CD4-positive, alpha-beta T cell (primary cell): ENCODE data around the gene ALKBH6. TPM values are rescaled to one million over a fixed set of nuclear protein-coding genes. Genes with fewer than 3 reads are reported as not detected.

Experiments used
- ATAC-seq: fragments of 200-7000 bp; cut with Tn5 transposase; one replicate; pipeline ENCODE4 v1.10.0; 2022; ENCODE audit warnings: mild to moderate bottlenecking; ENCODE audit not compliant: poor library complexity
- CTCF ChIA-PET: fragments of 350-600 bp; sonication (Branson Sonifier 250); formaldehyde crosslinking; loops from one replicate; lab custom pipeline; 2021; ENCODE audit warnings: antibody characterized with exemption, inconsistent platforms; lab: Charles Lee
- POLR2A ChIA-PET: fragments of 350-600 bp; sonication (Branson Sonifier 250); formaldehyde crosslinking; loops from one replicate; lab custom pipeline; 2021; ENCODE audit warnings: antibody characterized with exemption, inconsistent platforms; lab: Charles Lee
- DNase-seq, 14 experiments: peaks; one replicate each; pipeline ENCODE4 v3.0.0-alpha.2; 2013 to 2020; ENCODE audit warnings: mixed read lengths in 2 of 14
- H3K27ac ChIP-seq, 2 donors: one replicate each; pipeline versions ENCODE4 v1.5.1 to v1.7.0; 2013; ENCODE audit warnings: low read length in 2 of 2, low read depth in 1 of 2, mild to moderate bottlenecking in 1 of 2
- H3K27me3 ChIP-seq, 2 experiments: 1 replicate in 1 of 2; 2 replicates in 1 of 2; pipeline versions ENCODE4 v1.6.1 to v1.7.0; 2013; ENCODE audit warnings: low read length in 2 of 2, control low read depth in 1 of 2, mild to moderate bottlenecking in 1 of 2, moderate library complexity in 1 of 2; ENCODE audit not compliant: insufficient read depth in 2 of 2, control insufficient read depth in 1 of 2
- H3K36me3 ChIP-seq: one replicate; pipeline ENCODE4 v1.6.1; 2013; ENCODE audit warnings: low read length, control low read depth; ENCODE audit not compliant: insufficient read depth
- H3K4me1 ChIP-seq: one replicate; pipeline ENCODE4 v1.6.1; 2013; ENCODE audit warnings: low read length, control low read depth; ENCODE audit not compliant: insufficient read depth
- H3K4me3 ChIP-seq: one replicate; pipeline ENCODE4 v1.5.1; 2013; ENCODE audit warnings: mild to moderate bottlenecking, low read length, moderate library complexity
- H3K9me3 ChIP-seq, 2 experiments: 1 replicate in 1 of 2; 2 replicates in 1 of 2; pipeline versions ENCODE4 v1.6.1 to v1.7.0; 2013; ENCODE audit warnings: low read length in 2 of 2, mild to moderate bottlenecking in 2 of 2, control low read depth in 1 of 2, moderate library complexity in 1 of 2; ENCODE audit not compliant: control insufficient read depth in 1 of 2, insufficient read depth in 1 of 2
- H3K27ac Mint-ChIP-seq: one replicate; pipeline ENCODE4 v1.8.0; 2020; ENCODE audit warnings: mixed read lengths
- H3K27me3 Mint-ChIP-seq: one replicate; pipeline ENCODE4 v1.8.0; 2021; ENCODE audit warnings: mixed read lengths
- H3K36me3 Mint-ChIP-seq: one replicate; pipeline ENCODE4 v1.8.0; 2021; ENCODE audit warnings: low read depth, mixed read lengths
- H3K4me1 Mint-ChIP-seq: one replicate; pipeline ENCODE4 v1.8.0; 2021; ENCODE audit warnings: low read depth, mixed read lengths
- H3K4me3 Mint-ChIP-seq: one replicate; pipeline ENCODE4 v1.8.0; 2020; ENCODE audit warnings: mild to moderate bottlenecking, mixed read lengths
- H3K9me3 Mint-ChIP-seq: one replicate; pipeline ENCODE4 v1.8.0; 2020; ENCODE audit warnings: mixed read lengths
- CTCF ChIP-seq: fragments of 200-600 bp; IDR thresholded peaks from one replicate; pipeline ENCODE4 v1.8.0; 2022; ENCODE audit warnings: antibody characterized with exemption, mild to moderate bottlenecking
- intact Hi-C, 2 experiments: fragments of 100-400 bp; cut with DNase I in 1 of 2; cut with micrococcal nuclease in 1 of 2; formaldehyde crosslinking; loops; one replicate each; pipeline versions ENCODE4 v1.15.1 to v1.9.0; 2023 to 2025; cut with DNase I, micrococcal nuclease
- total RNA-seq, 174 experiments: library from RNA in 2 of 174; stranded (reverse) in 2 of 174; gene quantifications; one replicate each; pipeline ENCODE4 v1.2.3 and lab custom pipeline; 2021 to 2026

Gene ALKBH6
- total RNA-seq, 2 experiments from 2014 or later: 38.1 to 41.8 TPM

- no peak for TF ChIP-seq CTCF
- no peak overlapping the region for H3K4me3 ChIP-seq
- POLR2A ChIA-PET: interaction anchor here (1.0 kb wide), 1 partner anchor 23 kb away, joined by 3 read pairs; the partner anchor contains the start of gene ALKBH6
- ATAC-seq (no peak), DNase-seq (no peak)
- intact Hi-C loops: no loop called here
- no peaks in the 10 kb centered on the region for H3K36me3 ChIP-seq
- H3K27ac ChIP-seq: no peak overlapping the region
- peaks cover 18% of the 10 kb centered on the region for H3K27me3 Mint-ChIP-seq
- H3K9me3 ChIP-seq: peaks cover 0 to 15% of the 10 kb centered on the region in 2 experiments
- peaks cover 10 to 16% of the 10 kb centered on the region in 2 experiments for H3K27me3 ChIP-seq
- peak overlapping the region; percentile 4 for H3K4me3 Mint-ChIP-seq
- peaks cover 19% of the 10 kb centered on the region for H3K4me1 Mint-ChIP-seq
- H3K9me3 Mint-ChIP-seq: no peaks in the 10 kb centered on the region
- no peak overlapping the region for H3K27ac Mint-ChIP-seq
- H3K36me3 Mint-ChIP-seq: peaks cover 4% of the 10 kb centered on the region
- CTCF ChIA-PET: interaction anchor here (0.7 to 1.3 kb wide), 2 partner anchors 23 to 58 kb away, joined by 3 to 4 read pairs; partner anchors contain the start of gene ALKBH6
- H3K4me1 ChIP-seq: peaks cover 34% of the 10 kb centered on the region
These were observed 23.0 kb downstream of the ALKBH6 start for GRCh38 chr19:35990771-35991730.

GRCh38 chr19:35990156-35990555 is 23.9 kb downstream of the ALKBH6 start:
- H3K9me3 Mint-ChIP-seq: no peaks in the 10 kb centered on the region
- intact Hi-C loops: no loop called here
- DNase-seq (no peak), ATAC-seq (no peak)
- peaks cover 13% of the 10 kb centered on the region for H3K4me1 Mint-ChIP-seq
- peaks cover 19 to 23% of the 10 kb centered on the region in 2 experiments for H3K27me3 ChIP-seq
- ChIA-PET POLR2A (no interaction called here), CTCF (no interaction called here)
- H3K36me3 ChIP-seq: no peaks in the 10 kb centered on the region
- H3K36me3 Mint-ChIP-seq: peaks cover 4% of the 10 kb centered on the region
- H3K27ac Mint-ChIP-seq: no peak overlapping the region
- H3K9me3 ChIP-seq: peaks cover 0 to 18% of the 10 kb centered on the region in 2 experiments
- H3K4me3 Mint-ChIP-seq: no peak overlapping the region
- H3K27ac ChIP-seq: no peak overlapping the region
- peaks cover 26% of the 10 kb centered on the region for H3K4me1 ChIP-seq
- no peak for TF ChIP-seq CTCF
- H3K27me3 Mint-ChIP-seq: peaks cover 27% of the 10 kb centered on the region
- H3K4me3 ChIP-seq: no peak overlapping the region

- no peak overlapping the region for H3K27ac ChIP-seq
- DNase-seq: no peak
- POLR2A ChIA-PET: no interaction called here
- H3K4me1 ChIP-seq: peaks cover 16% of the 10 kb centered on the region
- TF ChIP-seq CTCF: no peak
- Mint-ChIP-seq H3K27me3 (peaks cover 40% of the 10 kb centered on the region), H3K4me1 (peaks cover 8% of the 10 kb centered on the region), H3K36me3 (no peaks in the 10 kb centered on the region), H3K9me3 (no peaks in the 10 kb centered on the region), H3K4me3 (no peak overlapping the region), H3K27ac (no peak overlapping the region)
- no peak overlapping the region for H3K4me3 ChIP-seq
- ATAC-seq: no peak
- H3K27me3 ChIP-seq: peaks cover 23 to 30% of the 10 kb centered on the region in 2 experiments
- intact Hi-C loops: no loop called here
- H3K9me3 ChIP-seq: peaks cover 0 to 18% of the 10 kb centered on the region in 2 experiments
- no peaks in the 10 kb centered on the region for H3K36me3 ChIP-seq
- CTCF ChIA-PET: no interaction called here
These were observed 25.2 kb downstream of the ALKBH6 start for GRCh38 chr19:35988824-35989223.
